ENCODE data around the gene MYORG.
"Not testable (repeated sequence)": the region's sequence is repeated elsewhere in the genome, so short reads cannot be mapped to it uniquely, and the experiment has no call there.

MYORG gene

DNA sequence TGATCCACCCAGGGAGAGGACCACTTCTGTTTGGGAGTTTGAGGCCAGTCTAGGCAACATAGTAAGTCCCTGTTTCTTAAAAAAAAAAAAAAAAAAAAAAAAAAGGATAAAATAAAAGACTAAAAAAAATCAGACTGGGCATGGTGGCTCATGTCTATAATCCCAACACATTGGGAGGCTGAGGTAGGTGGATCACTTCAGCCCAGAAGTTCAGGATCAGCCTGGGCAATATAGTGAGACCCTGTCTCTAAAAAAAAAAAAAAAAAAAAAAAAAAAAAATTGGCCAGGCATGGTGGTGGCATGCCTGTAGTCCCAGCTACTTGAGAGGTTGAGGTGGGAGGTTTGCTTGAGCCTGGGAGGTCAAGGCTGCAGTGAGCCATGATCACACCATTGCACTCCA is 38.6 kb downstream of the MYORG start:
- in situ Hi-C loops (cut with MboI; ENCODE audit: low sequenced_read_pairs): not testable (repeated sequence)

DNA sequence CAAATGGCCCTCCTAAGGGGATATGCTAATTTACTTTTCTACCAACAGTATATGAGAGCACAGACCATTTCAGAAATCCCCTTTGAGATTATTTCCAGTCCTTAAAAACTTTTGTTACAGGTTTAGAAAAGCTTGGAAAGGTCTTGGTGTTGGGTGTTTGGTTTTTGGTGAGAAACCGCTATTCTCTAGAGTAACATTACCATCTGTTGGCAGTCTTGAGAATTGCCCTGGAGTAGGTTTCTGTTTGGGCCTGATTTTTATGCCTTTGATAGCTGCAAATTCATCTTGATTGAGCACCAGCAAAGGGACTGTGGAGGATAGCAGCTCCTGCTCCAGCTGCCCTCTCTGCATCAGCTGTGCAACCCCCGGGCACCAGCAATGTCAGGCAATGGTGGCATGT is 39.3 kb downstream of the MYORG start:
- in situ Hi-C loops (cut with MboI; ENCODE audit: low sequenced_read_pairs): no loop called here

DNA sequence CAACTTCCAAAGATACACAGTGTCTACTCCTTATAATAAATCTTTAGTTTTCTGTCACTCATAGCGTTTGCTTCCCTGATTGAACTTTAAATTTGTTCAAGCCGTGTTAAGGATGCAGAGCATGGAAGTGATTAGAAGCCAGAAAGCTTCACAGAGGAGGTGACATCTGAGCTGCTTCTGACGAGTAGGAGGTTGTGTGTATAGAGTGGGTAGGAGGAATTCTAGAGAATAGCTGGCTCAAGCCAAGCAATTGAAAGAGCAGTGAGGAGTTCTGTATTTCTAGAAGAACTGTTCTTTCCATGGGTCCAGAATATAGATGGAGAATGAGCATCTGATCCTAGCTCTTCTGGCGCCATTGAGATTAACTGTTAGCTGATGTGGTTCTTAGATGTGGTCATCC is 41.3 kb downstream of the MYORG start:
- in situ Hi-C loops (cut with MboI; ENCODE audit: low sequenced_read_pairs): no loop called here

DNA sequence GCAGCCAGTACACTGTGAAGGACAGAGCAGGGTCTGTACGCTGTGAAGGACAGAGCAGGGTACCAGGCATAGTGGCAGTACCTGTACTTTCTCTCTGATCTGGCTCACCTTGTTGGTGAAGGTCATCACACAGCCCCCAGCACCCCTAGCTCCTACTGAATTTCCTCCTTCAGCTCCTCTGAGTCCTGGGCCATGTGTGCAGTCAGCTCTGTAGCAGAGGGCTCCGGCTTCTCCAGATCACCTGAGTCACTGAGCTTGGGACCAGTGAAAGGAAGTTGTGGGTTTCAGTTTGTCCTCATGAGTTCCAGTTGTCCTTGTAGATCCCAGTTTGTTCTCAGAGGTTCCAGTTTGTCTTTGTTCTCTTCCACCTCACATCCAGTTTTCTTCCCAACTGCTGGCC is 41.8 kb downstream of the MYORG start:
- in situ Hi-C loops (cut with MboI; ENCODE audit: low sequenced_read_pairs): no loop called here

DNA sequence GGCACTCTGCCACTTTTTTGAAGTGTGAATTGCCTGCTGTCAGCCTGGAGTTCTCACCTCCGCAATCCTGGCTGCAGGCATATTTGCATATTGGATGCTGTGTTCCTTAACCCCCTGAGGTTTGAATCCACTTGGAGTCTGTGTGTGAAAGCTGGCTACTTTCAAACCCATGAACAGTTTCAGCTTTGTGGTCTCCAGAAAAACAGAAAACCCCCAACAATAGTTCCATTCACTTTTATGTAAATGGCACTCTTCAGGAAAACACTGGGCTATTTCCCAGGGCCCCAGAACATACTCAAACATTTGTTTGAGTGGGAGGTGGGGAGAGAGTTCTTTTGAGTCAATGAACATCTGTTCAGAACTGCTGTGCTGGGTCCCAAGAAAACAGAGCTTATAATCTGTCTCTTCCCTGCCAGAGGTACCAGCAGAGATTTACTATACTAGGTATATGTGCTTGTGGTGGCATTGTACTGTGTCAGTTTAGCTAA is 42.3 kb downstream of the MYORG start:
- in situ Hi-C loops (cut with MboI; ENCODE audit: low sequenced_read_pairs): no loop called here

DNA sequence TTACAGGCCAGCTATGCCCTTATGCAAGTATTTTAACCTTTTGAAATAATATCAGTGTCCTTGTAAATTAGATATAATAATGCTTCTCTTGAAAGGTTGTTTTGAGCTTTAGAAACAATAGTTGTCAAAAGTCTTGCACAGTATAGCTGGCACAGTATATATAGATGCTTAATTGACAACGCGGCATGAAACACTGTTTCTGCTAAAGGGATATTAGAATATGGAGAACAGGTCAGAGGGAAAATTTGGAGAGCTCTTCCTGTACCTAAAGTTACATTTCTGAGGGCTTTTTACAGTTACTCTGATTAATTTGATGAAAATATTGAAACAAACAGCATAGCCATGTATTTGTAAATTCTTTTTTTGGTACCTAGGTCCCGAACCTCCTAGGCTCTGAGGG is 42.9 kb downstream of the MYORG start:
- in situ Hi-C loops (cut with MboI; ENCODE audit: low sequenced_read_pairs): no loop called here

DNA sequence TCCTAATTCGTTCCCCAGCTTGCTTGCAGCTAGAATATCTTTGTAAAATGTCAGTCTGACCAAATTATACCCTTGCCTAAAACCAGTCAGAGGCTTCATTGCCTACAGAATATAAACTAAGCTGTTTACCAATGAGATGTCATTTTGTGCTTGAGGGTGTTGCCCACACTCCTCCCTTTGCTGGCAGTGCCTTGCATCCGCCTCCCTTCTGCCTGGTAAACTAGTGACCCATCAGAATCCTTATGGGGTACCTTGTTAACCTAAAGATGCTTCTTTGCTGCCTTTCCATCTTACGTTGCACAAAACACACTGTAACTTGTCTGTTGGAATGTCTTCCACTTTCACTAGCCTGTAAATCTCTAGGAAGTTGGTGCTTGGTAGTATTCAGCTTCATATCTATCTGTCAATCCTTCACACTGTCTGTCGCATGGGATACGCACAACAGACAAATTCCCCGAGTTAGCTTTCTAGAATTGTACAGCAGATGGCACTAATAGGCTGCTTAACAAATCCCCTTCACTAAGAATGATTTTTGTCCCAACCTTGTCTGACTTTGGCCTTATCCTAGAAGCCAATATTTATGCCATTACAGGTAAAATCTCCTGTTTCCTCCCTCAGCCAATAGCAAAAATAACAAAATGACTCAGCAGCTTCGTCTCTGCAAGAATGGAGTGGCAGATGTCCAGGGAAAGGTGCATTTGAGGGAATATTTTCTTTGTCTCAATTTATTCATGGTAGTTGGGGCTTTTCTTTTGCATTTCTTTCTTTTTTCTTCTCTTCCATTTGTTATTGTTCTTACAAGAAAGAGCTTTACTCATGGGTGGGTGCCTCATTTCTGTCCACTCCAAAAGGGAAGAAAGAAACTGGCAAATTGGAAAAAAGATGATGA is 44.4 kb downstream of the MYORG start:
- in situ Hi-C loops (cut with MboI; ENCODE audit: low sequenced_read_pairs): no loop called here

DNA sequence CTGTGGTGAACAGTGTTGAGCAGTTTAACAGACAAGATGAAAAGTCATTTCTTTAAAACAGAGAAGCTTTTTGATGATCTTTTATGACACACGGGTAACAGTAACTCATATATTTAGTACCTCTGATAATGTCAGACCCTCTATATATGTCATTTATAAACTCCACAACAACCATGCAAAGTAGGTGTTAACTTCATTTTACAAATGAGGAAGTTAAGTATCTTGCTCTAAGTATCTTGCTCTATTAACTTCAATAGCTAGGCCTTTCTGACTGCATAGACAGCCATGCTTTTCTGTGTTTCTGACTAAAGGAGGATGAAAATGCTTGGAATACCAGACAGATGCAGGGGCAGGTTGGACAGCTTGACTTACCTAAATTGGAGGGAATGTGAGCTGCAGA is 45.5 kb downstream of the MYORG start:
- in situ Hi-C loops (cut with MboI; ENCODE audit: low sequenced_read_pairs): no loop called here

DNA sequence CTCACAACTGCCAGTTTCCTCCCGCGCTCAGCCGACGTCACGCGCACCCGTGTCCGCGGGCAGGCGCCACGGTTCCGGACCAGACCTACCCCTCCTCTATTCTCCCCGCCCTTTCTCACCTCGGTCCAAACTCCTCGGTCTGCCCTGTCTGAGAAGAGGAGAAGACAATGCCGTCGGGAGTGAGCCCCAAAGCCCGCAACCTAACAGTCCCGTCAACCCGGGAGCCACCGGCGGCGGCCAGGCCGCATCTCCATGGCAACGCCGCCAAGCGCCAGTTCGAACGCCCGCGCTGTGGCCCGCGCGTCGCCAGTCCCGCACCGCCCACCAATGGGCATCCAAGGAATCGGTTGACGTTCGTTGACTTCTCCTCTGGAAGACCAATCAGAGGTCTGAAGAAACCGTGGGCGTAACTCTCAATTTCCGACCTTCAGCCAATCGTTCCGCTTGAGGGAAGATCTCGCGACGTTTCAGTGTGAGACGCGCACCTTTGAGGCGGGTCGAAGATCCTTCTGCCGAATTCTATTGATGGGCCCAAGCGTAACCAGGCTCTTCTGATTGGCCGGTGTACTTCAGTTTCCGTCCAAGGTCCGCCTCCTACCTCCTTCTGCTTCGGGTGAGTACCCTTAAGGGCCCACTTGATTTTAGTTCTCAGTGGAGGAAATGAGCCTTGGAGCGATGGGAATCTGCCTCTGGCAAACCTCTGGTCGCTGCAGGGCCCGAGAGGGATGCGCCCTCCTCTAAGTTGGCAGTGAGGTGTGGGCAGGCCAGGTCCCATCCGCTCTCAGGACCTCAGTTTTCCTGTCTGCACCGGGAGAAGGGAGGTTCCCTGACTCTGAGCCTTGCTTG is 47.5 kb downstream of the MYORG start, which contains the start of the genes KIF24 and NUDT2:
Gene KIF24, minus strand, starts transcription at position 282 of the 846 bp plus-strand sequence. CDS start 17,922 bp downstream, outside the sequence.
Gene NUDT2, plus strand, starts transcription at position 583 of the 846 bp plus-strand sequence. CDS start 9,471 bp downstream, outside the sequence.
- in situ Hi-C loops (cut with MboI; ENCODE audit: low sequenced_read_pairs): no loop called here

DNA sequence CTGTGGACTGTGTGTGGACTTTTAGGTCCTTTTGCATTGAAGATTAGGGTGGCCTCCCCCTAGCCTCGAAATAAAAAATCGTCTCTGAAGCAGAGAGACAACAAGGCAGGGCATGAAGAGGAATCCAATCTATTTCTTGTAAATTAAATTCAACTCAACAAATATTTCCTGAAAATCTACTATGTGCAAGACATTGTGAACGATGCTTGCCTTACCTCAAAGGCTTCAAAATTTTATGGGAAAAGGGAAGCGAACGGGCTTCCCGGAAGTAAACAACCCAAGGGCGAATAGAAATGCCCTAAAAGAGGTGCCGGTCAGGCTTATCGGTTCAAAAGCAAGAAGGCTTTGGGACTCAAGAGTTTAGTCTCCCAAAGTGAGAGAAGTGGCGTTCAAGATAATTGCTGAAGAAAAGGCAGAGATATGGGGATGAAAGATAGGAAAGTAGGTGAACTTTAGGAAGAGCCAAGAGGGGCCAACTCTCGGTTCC is 48.2 kb downstream of the MYORG start:
- in situ Hi-C loops (cut with MboI; ENCODE audit: low sequenced_read_pairs): no loop called here

DNA sequence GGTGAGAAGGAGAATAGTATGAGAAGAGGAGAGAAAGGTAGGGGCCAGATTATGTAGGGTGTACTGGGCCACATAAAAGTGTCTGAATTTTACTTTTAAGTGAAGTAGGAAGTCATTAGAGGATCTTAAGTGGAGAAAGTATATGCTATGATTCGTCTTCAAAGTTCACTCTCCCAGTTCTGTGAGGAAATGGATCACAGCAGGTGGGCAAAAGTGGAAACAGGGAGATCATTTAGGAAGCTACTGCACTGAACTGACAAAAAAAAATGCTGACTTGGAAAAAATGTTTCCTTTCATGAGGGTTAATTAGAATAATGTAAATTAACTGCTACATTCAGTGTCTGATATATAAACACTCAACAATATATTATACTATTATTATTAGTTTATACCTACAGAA is 50.0 kb downstream of the MYORG start:
- in situ Hi-C loops (cut with MboI; ENCODE audit: low sequenced_read_pairs): no loop called here

DNA sequence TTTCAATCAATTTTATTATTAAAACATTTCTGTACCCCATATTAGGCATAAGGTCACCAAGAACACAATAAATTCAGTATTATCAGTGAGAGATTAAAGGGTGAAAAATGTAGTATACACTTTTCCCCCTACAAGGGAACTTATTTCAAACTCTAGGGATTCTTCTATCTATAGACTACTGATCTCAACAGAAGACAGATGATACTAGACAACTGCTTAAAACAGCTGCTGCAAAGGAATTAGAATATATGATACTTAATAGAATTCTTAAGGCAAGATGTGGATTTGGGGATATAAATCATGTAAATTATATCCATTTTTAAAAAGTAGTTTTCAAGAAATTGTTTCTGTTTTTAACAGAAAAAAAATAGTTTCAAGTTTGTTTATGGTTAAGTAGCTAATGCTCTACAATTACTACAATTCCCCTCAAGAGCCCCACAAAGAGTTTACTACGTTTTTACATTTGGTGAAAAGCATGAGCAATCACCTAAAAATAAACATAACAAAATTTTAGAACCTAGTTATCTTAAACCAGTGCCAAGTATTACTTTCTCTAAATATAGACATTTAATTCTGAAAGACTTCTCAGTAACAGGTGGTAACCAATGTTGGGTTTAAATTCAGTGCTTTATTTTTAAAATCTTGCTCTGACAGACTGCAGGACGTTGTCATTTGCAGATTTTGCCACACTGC is 53.7 kb downstream of the MYORG start:
- in situ Hi-C loops (cut with MboI; ENCODE audit: low sequenced_read_pairs): no loop called here

DNA sequence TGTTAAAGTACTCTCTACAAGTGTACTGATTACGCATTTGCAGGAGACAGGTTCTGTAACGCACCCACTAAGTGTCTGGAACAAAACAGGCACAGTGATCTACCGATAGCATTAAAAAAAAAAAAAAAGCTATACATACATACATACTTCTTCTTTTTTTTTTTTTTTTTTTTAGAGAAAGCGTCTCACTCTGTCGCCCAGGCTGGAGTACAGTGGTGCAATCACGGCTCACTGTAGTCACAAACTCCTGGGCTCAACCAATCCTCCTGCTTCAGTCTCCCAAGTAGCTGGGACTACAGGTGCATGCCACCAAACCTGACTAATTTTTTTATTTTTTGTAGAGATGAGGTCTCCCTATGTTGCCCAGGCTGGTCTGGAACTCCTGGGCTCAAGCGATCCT is 55.2 kb downstream of the MYORG start:
- in situ Hi-C loops (cut with MboI; ENCODE audit: low sequenced_read_pairs): no loop called here

DNA sequence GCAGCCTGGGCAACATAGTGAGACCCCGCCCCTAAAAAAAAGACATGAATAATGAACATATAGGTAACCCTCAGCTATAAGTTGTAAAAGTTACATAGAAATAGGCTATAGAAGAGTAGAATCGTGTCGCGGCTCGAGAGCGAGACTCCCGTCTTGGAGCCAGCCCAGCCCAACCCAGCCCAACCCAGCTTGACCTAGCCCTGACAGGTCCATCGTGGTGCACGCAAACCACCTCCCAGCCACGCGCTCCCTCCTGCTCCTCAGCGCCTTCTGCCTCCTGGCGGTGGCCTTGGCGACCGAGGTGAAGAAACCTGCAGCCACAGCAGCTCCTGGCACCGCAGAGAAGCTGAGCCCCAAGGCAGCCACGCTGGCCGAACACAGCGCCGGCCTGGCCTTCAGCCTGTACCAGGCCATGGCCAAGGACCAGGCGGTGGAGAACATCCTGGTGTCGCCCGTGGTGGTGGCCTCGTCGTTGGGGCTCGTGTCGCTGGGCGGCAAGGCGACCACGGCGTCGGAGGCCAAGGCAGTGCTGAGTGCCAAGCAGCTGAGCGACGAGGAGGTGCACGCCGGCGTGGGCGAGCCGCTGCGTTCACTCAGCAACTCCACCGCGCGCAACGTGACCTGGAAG is 58.4 kb downstream of the MYORG start:
- in situ Hi-C loops (cut with MboI; ENCODE audit: low sequenced_read_pairs): no loop called here

DNA sequence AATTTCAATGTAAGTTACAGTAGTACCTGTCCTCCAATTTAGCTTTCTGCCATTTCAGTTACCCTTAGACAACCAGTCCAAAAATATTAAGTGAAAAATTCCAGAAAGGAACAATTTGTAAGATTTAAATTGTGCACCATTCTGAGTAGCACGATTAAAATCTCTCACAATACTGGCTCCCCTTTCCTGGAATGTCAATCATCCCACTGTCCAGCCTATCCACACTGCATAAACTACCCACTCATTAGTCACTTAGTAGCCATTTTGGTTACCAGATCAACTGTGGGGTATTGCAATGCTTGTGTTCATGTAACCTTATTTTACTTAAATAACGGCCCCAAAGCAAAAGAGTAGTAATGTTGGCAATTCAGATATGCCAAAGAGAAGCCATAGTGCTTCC is 59.3 kb downstream of the MYORG start:
- in situ Hi-C loops (cut with MboI; ENCODE audit: low sequenced_read_pairs): no loop called here
